ENCODE data around the gene DNAJC12.

- no peak for TF ChIP-seq POLR2A (IDR thresholded peaks at IDR 0.05; ENCODE audit: control extremely low read depth in 1 of 2, low read depth in 2 of 2, low read length in 2 of 2)
- no peak for TF ChIP-seq CTCF (IDR thresholded peaks at IDR 0.05; ENCODE audit: control extremely low read depth in 1 of 3, insufficient read depth in 1 of 3, low read depth in 1 of 3, low read length in 3 of 3)
- TF ChIP-seq EZH2 (IDR thresholded peaks at IDR 0.05; ENCODE audit: low read depth, low read length, severe bottlenecking): no peak
- no peak for TF ChIP-seq MAX (IDR thresholded peaks at IDR 0.05)
- TF ChIP-seq CBX5 (IDR thresholded peaks at IDR 0.05; ENCODE audit: low read depth, low read length): no peak
- TF ChIP-seq CHD2 (IDR thresholded peaks at IDR 0.05; ENCODE audit: low read length): no peak
- no peak for TF ChIP-seq POU5F1 (IDR thresholded peaks at IDR 0.05; ENCODE audit: low read depth, low read length)
- no peak for TF ChIP-seq TAF1 (IDR thresholded peaks at IDR 0.05; ENCODE audit: low read depth, low read length)
- no peak for TF ChIP-seq POLR2AphosphoS5 (IDR thresholded peaks at IDR 0.05; ENCODE audit: low read depth, low read length)
Measured at GRCh38 chr10:67839951-67840350, 2.0 kb upstream of the DNAJC12 start.
